Activated CD4-positive, alpha-beta T cell treated with anti-CD3 and anti-CD28 coated beads for 1 hour (primary cell): ENCODE measurements around the gene HTR3B.
"Not testable (repeated sequence)": the region's sequence is repeated elsewhere in the genome, so short reads cannot be mapped to it uniquely, and the experiment has no call there.

Source experiments
- DNase-seq: peaks from one replicate; pipeline ENCODE4 v3.0.0-alpha.2; 2020

The HTR3B gene

GRCh38 chr11:113904379-113905101 lies at the start of gene HTR3B:
HTR3B (plus strand) TSS chr11:113904796; CDS start chr11:113904934, 138 bp downstream.
- DNase-seq, result no peak

- DNase-seq, result no peak
Observed at GRCh38 chr11:113855803-113856202, 48.8 kb upstream of the HTR3B start.

- no peak for DNase-seq
Observed at GRCh38 chr11:113856966-113857759, 47.4 kb upstream of the HTR3B start.

GRCh38 chr11:113859665-113860064 lies 44.9 kb upstream of the HTR3B start:
- no peak for DNase-seq

- DNase-seq, result no peak
Observed at GRCh38 chr11:113862435-113862834, 42.2 kb upstream of the HTR3B start.

- DNase-seq, result no peak
Observed at GRCh38 chr11:113864410-113864809, 40.2 kb upstream of the HTR3B start.

GRCh38 chr11:113865873-113866272 lies 38.7 kb upstream of the HTR3B start:
- DNase-seq, result no peak

- no peak for DNase-seq
Observed at GRCh38 chr11:113867843-113868503, 36.6 kb upstream of the HTR3B start.

- no peak for DNase-seq
Observed at GRCh38 chr11:113871336-113871735, 33.3 kb upstream of the HTR3B start.

- no peak for DNase-seq
Observed at GRCh38 chr11:113873236-113873626, 31.4 kb upstream of the HTR3B start.

GRCh38 chr11:113874096-113874495 lies 30.5 kb upstream of the HTR3B start:
- no peak for DNase-seq

- DNase-seq, result no peak
Observed at GRCh38 chr11:113874581-113875233, 29.9 kb upstream of the HTR3B start.

- DNase-seq, result peak; percentile 58
Observed at GRCh38 chr11:113875234-113876073, 29.1 kb upstream of the HTR3B start, which contains the start of gene USP28. USP28 (minus strand) TSS chr11:113875572; CDS start chr11:113875501, 71 bp downstream.

- DNase-seq, result no peak
Observed at GRCh38 chr11:113876074-113876797, 28.4 kb upstream of the HTR3B start.

- no peak for DNase-seq
Observed at GRCh38 chr11:113876798-113877669, 27.6 kb upstream of the HTR3B start.

- no peak for DNase-seq
Observed at GRCh38 chr11:113877670-113878055, 26.9 kb upstream of the HTR3B start.

- DNase-seq, result not testable (repeated sequence)
Observed at GRCh38 chr11:113879446-113879845, 25.1 kb upstream of the HTR3B start.

GRCh38 chr11:113880971-113881370 lies 23.6 kb upstream of the HTR3B start:
- no peak for DNase-seq

GRCh38 chr11:113881856-113882255 lies 22.7 kb upstream of the HTR3B start:
- no peak for DNase-seq

- no peak for DNase-seq
Observed at GRCh38 chr11:113884361-113884836, 20.2 kb upstream of the HTR3B start.
